ENCODE data around the gene MAS1.
"Not testable (repeated sequence)": the region's sequence is repeated elsewhere in the genome, so short reads cannot be mapped to it uniquely, and the experiment has no call there.

MAS1 gene

DNA sequence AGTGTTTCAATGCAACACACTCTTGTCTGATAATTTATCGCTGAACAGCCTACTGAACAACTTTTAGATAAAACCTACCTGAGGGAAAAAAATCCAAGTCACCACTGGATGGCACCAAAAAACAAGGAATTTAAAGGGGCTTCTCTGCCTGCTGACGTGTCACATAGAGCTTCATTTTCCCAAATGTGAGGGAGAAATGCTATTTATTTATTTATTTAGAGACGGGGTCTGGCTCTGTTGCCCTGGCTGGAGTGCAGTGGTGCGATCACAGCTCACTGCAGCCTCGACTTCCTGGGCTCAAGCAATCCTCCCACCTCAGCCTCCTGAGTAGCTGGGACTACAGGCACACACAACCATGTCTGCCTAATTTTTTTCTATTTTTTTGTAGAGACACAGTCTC is 27.4 kb upstream of the MAS1 start:
- not testable (repeated sequence) for H3K36me3 ChIP-seq (ENCODE audit: insufficient read depth, low read length); H3K4me3 ChIP-seq (ENCODE audit: low read length, poor library complexity, severe bottlenecking); H3K79me2 ChIP-seq (ENCODE audit: insufficient read depth, low read length); H3F3A ChIP-seq (ENCODE audit: low read depth); H3K4me2 ChIP-seq (ENCODE audit: low read depth, low read length, poor library complexity, severe bottlenecking); H3K9me3 ChIP-seq (ENCODE audit: insufficient read depth, low read depth, low read length); H3K27me3 ChIP-seq (ENCODE audit: insufficient read depth, low read length, poor library complexity, severe bottlenecking); H2AFZ ChIP-seq (ENCODE audit: low read length); H3K9me2 ChIP-seq (replicated peaks; ENCODE audit: low read depth, low read length); H3K9ac ChIP-seq (ENCODE audit: low read depth, low read length, poor library complexity, severe bottlenecking); H4K20me1 ChIP-seq (ENCODE audit: insufficient read depth, low read length, poor library complexity, severe bottlenecking)
- TF ChIP-seq, protein P1, sequence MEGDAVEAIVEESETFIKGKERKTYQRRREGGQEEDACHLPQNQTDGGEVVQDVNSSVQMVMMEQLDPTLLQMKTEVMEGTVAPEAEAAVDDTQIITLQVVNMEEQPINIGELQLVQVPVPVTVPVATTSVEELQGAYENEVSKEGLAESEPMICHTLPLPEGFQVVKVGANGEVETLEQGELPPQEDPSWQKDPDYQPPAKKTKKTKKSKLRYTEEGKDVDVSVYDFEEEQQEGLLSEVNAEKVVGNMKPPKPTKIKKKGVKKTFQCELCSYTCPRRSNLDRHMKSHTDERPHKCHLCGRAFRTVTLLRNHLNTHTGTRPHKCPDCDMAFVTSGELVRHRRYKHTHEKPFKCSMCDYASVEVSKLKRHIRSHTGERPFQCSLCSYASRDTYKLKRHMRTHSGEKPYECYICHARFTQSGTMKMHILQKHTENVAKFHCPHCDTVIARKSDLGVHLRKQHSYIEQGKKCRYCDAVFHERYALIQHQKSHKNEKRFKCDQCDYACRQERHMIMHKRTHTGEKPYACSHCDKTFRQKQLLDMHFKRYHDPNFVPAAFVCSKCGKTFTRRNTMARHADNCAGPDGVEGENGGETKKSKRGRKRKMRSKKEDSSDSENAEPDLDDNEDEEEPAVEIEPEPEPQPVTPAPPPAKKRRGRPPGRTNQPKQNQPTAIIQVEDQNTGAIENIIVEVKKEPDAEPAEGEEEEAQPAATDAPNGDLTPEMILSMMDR (conservative IDR thresholded peaks at IDR 0.05; ENCODE audit: low read length): peak; percentile 62
- H3K4me1 ChIP-seq (ENCODE audit: insufficient read depth, low read length, poor library complexity, severe bottlenecking): peaks cover 14% of the 10 kb centered on the region

DNA sequence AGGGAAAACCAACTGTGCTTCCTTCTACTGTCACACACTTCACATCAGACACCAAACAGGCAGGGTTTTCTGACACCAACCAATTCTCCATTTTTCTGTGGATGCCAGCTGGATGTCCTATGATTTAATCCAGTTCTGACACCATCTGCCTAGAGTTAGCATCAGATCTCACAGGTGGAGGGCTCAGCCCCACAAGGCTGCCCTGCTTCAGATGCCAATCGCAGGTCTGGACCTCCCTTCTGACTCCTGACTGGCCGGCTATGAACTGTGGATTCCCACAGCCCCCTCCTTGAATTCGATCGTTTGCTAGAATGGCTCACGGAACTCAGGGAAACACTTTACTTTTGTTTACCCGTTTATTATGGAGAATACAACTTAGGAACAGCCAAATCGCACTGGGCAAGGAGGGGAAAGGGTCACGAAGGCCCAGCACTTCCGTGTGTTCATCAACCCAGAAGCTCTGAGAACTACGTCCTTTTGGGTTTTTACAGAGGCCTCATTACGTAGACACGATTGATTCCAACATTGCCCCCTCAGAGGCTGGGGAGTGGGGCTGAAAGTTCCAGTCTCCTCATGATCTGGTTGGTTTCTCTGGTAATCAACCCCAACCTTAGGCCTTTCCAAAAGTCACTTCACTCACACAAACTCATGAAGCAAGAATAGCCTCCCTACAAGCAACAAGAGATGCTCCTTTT is 25.4 kb upstream of the MAS1 start:
- Histone ChIP-seq H3K4me3 (ENCODE audit: low read length, poor library complexity, severe bottlenecking) (no peak overlapping the region), H3K36me3 (ENCODE audit: insufficient read depth, low read length) (no peaks in the 10 kb centered on the region), H3K9me2 (replicated peaks; ENCODE audit: low read depth, low read length) (no peaks in the 10 kb centered on the region), H4K20me1 (ENCODE audit: insufficient read depth, low read length, poor library complexity, severe bottlenecking) (no peaks in the 10 kb centered on the region), H3K79me2 (ENCODE audit: insufficient read depth, low read length) (no peaks in the 10 kb centered on the region), H3F3A (ENCODE audit: low read depth) (no peaks in the 10 kb centered on the region), H3K27me3 (ENCODE audit: insufficient read depth, low read length, poor library complexity, severe bottlenecking) (no peaks in the 10 kb centered on the region), H3K4me1 (ENCODE audit: insufficient read depth, low read length, poor library complexity, severe bottlenecking) (peaks cover 14% of the 10 kb centered on the region), H3K4me2 (ENCODE audit: low read depth, low read length, poor library complexity, severe bottlenecking) (no peak overlapping the region), H2AFZ (ENCODE audit: low read length) (no peak overlapping the region), H3K9me3 (ENCODE audit: insufficient read depth, low read depth, low read length) (no peaks in the 10 kb centered on the region), H3K9ac (ENCODE audit: low read depth, low read length, poor library complexity, severe bottlenecking) (no peak overlapping the region)
- TF ChIP-seq, protein P1 (conservative IDR thresholded peaks at IDR 0.05; ENCODE audit: low read length): no peak
- no peak for TF ChIP-seq EZH2phosphoT487 (IDR thresholded peaks at IDR 0.05; ENCODE audit: borderline replicate concordance)

DNA sequence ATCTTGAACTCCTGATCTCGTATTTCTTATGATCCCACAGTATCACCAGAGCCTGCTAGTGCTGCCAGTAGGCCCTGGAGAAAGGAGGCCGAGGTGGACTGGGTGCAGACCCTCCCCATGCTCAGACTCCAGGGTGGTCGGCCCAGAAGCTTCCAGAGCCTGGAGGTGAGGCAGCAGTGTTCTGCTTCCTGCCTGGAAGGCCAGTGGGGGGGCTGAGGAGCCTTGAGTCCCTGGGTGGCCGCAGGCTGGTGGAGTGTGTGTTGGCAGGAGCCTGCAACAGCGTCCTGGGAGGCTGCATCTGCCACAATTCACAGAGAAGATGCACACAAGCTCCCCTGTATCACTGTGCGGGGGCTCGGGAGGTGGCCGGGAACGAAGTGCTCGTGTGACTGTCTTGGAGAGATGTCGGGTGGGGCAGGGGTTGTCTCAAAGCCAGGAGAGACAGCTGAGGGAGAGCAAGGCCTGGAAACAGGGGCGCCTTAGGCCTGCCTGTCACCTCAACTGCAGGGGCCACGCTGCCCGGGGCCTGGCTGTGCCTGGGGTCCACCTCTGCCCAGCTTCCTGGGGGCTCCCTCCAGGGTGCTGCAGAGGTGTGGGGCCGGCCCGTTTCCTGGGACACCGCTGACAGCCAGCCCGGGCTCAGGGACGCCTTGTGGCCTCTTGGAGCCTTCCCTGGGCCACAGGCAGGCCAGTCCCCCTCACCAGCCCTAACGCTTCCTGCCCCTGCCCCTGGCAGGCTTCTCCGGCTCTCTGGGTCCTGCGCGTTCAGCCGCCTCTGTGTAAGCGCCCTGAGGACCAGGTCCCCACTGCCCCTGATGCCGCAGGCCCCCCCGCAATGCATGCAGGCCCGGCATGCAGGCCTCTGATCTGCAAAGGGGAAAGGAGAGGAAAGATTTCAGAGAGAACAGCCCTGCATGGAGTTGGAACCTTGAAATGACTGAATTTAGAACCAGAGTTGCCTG is 24.2 kb upstream of the MAS1 start:
- Histone ChIP-seq H2AFZ (ENCODE audit: low read length) (no peak overlapping the region), H3K27me3 (ENCODE audit: insufficient read depth, low read length, poor library complexity, severe bottlenecking) (no peaks in the 10 kb centered on the region), H3K4me3 (ENCODE audit: low read length, poor library complexity, severe bottlenecking) (no peak overlapping the region), H3K9me3 (ENCODE audit: insufficient read depth, low read depth, low read length) (no peaks in the 10 kb centered on the region), H3K79me2 (ENCODE audit: insufficient read depth, low read length) (no peaks in the 10 kb centered on the region), H3K4me2 (ENCODE audit: low read depth, low read length, poor library complexity, severe bottlenecking) (no peak overlapping the region), H3K36me3 (ENCODE audit: insufficient read depth, low read length) (no peaks in the 10 kb centered on the region), H3K9me2 (replicated peaks; ENCODE audit: low read depth, low read length) (no peaks in the 10 kb centered on the region), H4K20me1 (ENCODE audit: insufficient read depth, low read length, poor library complexity, severe bottlenecking) (no peaks in the 10 kb centered on the region), H3F3A (ENCODE audit: low read depth) (no peaks in the 10 kb centered on the region), H3K4me1 (ENCODE audit: insufficient read depth, low read length, poor library complexity, severe bottlenecking) (peaks cover 14% of the 10 kb centered on the region), H3K9ac (ENCODE audit: low read depth, low read length, poor library complexity, severe bottlenecking) (no peak overlapping the region)
- TF ChIP-seq, protein P1 (conservative IDR thresholded peaks at IDR 0.05; ENCODE audit: low read length): no peak
- no peak for TF ChIP-seq EZH2phosphoT487 (IDR thresholded peaks at IDR 0.05; ENCODE audit: borderline replicate concordance)

Data from Loucy (cell line).